Hepatocyte (in vitro differentiated cells): ENCODE measurements around the gene CCDC68. TPM values are rescaled to one million over a fixed set of nuclear protein-coding genes. Genes with fewer than 3 reads are reported as not detected.

Source experiments
- DNase-seq: peaks from one replicate; pipeline ENCODE4 v3.0.0-alpha.2; 2016; ENCODE audit warnings: low spot score
- H2AFZ ChIP-seq: fragments of 200-600 bp; sonication (generic); 2 replicates; pipeline ENCODE4 v1.6.0; 2016; ENCODE audit warnings: antibody characterized with exemption, mild to moderate bottlenecking
- H3K27ac ChIP-seq: fragments of 200-600 bp; sonication (generic); 2 replicates; pipeline ENCODE4 v1.5.1; 2016; ENCODE audit warnings: mild to moderate bottlenecking
- H3K27me3 ChIP-seq: fragments of 200-600 bp; sonication (generic); 2 replicates; pipeline ENCODE4 v1.6.1; 2016
- H3K36me3 ChIP-seq: fragments of 200-600 bp; sonication (generic); replicated peaks from 2 replicates; pipeline ENCODE4 v1.5.1; 2016; ENCODE audit warnings: low read depth; ENCODE audit not compliant: insufficient read depth
- H3K4me1 ChIP-seq: fragments of 200-600 bp; sonication (generic); 2 replicates; pipeline ENCODE4 v1.5.1; 2016; ENCODE audit warnings: mild to moderate bottlenecking, moderate library complexity; ENCODE audit not compliant: insufficient read depth
- H3K4me2 ChIP-seq: fragments of 200-600 bp; sonication (generic); 2 replicates; pipeline ENCODE4 v1.6.0; 2016
- H3K4me3 ChIP-seq: fragments of 200-600 bp; sonication (generic); 2 replicates; pipeline ENCODE4 v1.5.1; 2016; ENCODE audit warnings: mild to moderate bottlenecking
- H3K79me2 ChIP-seq: fragments of 200-600 bp; sonication (generic); 2 replicates; pipeline ENCODE4 v1.6.0; 2017; ENCODE audit warnings: mild to moderate bottlenecking
- H3K9me2 ChIP-seq: fragments of 200-600 bp; sonication (generic); replicated peaks from 2 replicates; pipeline ENCODE4 v1.6.0; 2017; ENCODE audit warnings: mild to moderate bottlenecking; ENCODE audit not compliant: insufficient read depth
- H3K9me3 ChIP-seq: fragments of 200-600 bp; sonication (generic); 2 replicates; pipeline ENCODE4 v1.5.1; 2016; ENCODE audit warnings: low read depth, mild to moderate bottlenecking
- H4K20me1 ChIP-seq: fragments of 200-600 bp; sonication (generic); 2 replicates; pipeline ENCODE4 v1.6.0; 2016; ENCODE audit warnings: mild to moderate bottlenecking; ENCODE audit not compliant: insufficient read depth, poor library complexity, severe bottlenecking
- CTCF ChIP-seq: fragments of 200-600 bp; sonication (generic); IDR thresholded peaks from 2 replicates; pipeline ENCODE4 v1.5.1; 2016; ENCODE audit warnings: antibody characterized with exemption, mild to moderate bottlenecking; ENCODE audit not compliant: poor library complexity
- EZH2 ChIP-seq: fragments of 200-600 bp; sonication (generic); IDR thresholded peaks from 2 replicates; pipeline ENCODE4 v1.6.1; 2016; ENCODE audit warnings: antibody characterized with exemption, mild to moderate bottlenecking, borderline replicate concordance
- EZH2phosphoT487 ChIP-seq: fragments of 200-600 bp; sonication (generic); IDR thresholded peaks from one replicate; pipeline ENCODE4 v1.6.1; 2018; ENCODE audit warnings: antibody characterized with exemption, mild to moderate bottlenecking, low read depth, moderate library complexity; ENCODE audit not compliant: unreplicated experiment, severe bottlenecking
- whole genome bisulfite sequencing: methylation state at CpG from one replicate; pipeline ENCODE4 v1.1.6; 2016; ENCODE audit warnings: low lambda C conversion rate; ENCODE audit errors: missing lambda C conversion rate; 5-methylcytosine and 5-hydroxymethylcytosine counted together
- polyA plus RNA-seq: library from polyadenylated mRNA; unstranded; fragments of >200 nt; fragmentation: Nextera tagmentation; extraction: Ambion mirVana; gene quantifications from 2 replicates; pipeline ENCODE4 v1.2.1, GENCODE V29; 2016
- total RNA-seq: library from RNA; depleted of rRNA; stranded (reverse); fragments of >200 nt; gene quantifications from 2 replicates; pipeline ENCODE4 v1.2.3, GENCODE V29; 2014

Gene CCDC68
- total RNA-seq: 11.6 and 13.0 TPM in 2 replicates
- polyA plus RNA-seq: 6.7 and 7.8 TPM in 2 replicates

- WGBS: 55% methylated on average over 53 of the region's 58 CpGs
- no peak for TF ChIP-seq EZH2
- no peak for TF ChIP-seq CTCF
- TF ChIP-seq EZH2phosphoT487: no peak
- H3K4me2 ChIP-seq: peak within 1 kb of the TSS; percentile 64
- peak within 1 kb of the TSS; percentile 26 for H3K4me3 ChIP-seq
- H3K27me3 ChIP-seq: no peaks in the 10 kb centered on the region
- H3K9me2 ChIP-seq: no peaks in the 10 kb centered on the region
- H4K20me1 ChIP-seq: no peaks in the 10 kb centered on the region
- DNase-seq: peak; percentile 75
- peak within 1 kb of the TSS; percentile 11 for H2AFZ ChIP-seq
- H3K9me3 ChIP-seq: no peaks in the 10 kb centered on the region
- peak within 1 kb of the TSS; percentile 70 for H3K27ac ChIP-seq
- no peaks in the 10 kb centered on the region for H3K36me3 ChIP-seq
- peaks cover 16% of the 10 kb centered on the region for H3K4me1 ChIP-seq
- H3K79me2 ChIP-seq: peaks cover 24% of the 10 kb centered on the region
Observed at GRCh38 chr18:54958704-54959625, at the start of gene CCDC68. Gene CCDC68, minus strand, starts transcription at chr18:54959461. Its CDS starts 16,670 bp downstream, at chr18:54942791.

- no peaks in the 10 kb centered on the region for H3K27me3 ChIP-seq
- H3K27ac ChIP-seq: no peak overlapping the region
- H4K20me1 ChIP-seq: no peaks in the 10 kb centered on the region
- no peaks in the 10 kb centered on the region for H3K36me3 ChIP-seq
- no peak overlapping the region for H2AFZ ChIP-seq
- H3K4me1 ChIP-seq: no peaks in the 10 kb centered on the region
- H3K9me3 ChIP-seq: no peaks in the 10 kb centered on the region
- H3K4me2 ChIP-seq: no peak overlapping the region
- DNase-seq: no peak
- no peak overlapping the region for H3K4me3 ChIP-seq
- 61% methylated on average over 4 of the region's 4 CpGs for WGBS
- H3K79me2 ChIP-seq: no peaks in the 10 kb centered on the region
- no peak for TF ChIP-seq EZH2
- TF ChIP-seq CTCF: no peak
- no peak for TF ChIP-seq EZH2phosphoT487
- no peaks in the 10 kb centered on the region for H3K9me2 ChIP-seq
Observed at GRCh38 chr18:55007602-55008001, 48.3 kb upstream of the CCDC68 start.

GRCh38 chr18:55003695-55004094, 44.4 kb upstream of the CCDC68 start:
- H3K27ac ChIP-seq: no peak overlapping the region
- H2AFZ ChIP-seq: no peak overlapping the region
- 92% methylated on average over 5 of the region's 5 CpGs for WGBS
- H4K20me1 ChIP-seq: no peaks in the 10 kb centered on the region
- no peak for TF ChIP-seq CTCF
- H3K4me3 ChIP-seq: no peak overlapping the region
- H3K9me3 ChIP-seq: no peaks in the 10 kb centered on the region
- H3K36me3 ChIP-seq: no peaks in the 10 kb centered on the region
- H3K4me2 ChIP-seq: no peak overlapping the region
- no peaks in the 10 kb centered on the region for H3K27me3 ChIP-seq
- H3K9me2 ChIP-seq: no peaks in the 10 kb centered on the region
- no peaks in the 10 kb centered on the region for H3K79me2 ChIP-seq
- H3K4me1 ChIP-seq: no peaks in the 10 kb centered on the region
- DNase-seq: no peak
